ENCODE measurements around the gene DEPDC5.

Gene DEPDC5

DNA sequence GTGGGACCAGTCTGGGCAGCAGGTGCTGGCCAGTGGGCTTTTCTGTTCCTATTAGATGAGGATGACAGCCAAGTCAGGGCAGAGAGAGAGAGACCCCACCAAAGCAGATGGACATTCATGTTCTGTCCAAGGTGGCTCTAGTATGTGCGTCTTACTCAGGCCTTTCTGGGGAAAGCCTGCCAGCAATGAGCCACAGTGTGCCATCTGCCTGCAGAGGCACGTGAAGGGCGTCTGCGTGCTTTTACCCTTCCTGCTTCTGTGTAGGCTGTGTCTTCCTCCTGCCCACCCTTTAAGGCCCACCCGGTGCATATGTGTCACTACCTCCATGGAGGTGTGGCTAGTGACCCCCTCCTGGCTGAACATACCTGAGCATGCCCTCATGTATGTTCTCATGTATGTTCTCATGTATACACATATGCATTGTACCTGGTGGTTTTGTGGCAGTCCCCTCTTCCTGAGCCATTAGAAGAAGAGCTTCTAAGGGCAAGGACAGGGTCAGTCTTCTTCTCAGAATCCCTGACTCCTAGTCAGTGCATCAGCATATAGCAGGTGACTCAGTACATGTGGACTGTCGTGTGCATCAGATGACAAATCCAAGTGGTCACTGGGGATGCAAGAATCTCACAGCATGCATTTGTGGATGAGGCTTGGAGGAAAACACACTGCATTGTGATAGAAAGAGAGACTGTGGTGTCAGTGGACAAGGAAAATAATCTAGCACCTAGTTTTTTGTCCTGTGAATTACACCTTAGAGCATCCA, 100.1 kb downstream of the DEPDC5 start:
- no peak for DNase-seq

GRCh38 chr22:31857247-31857646, 103.4 kb downstream of the DEPDC5 start:
- peak; percentile 72 to 85 for DNase-seq

DNA sequence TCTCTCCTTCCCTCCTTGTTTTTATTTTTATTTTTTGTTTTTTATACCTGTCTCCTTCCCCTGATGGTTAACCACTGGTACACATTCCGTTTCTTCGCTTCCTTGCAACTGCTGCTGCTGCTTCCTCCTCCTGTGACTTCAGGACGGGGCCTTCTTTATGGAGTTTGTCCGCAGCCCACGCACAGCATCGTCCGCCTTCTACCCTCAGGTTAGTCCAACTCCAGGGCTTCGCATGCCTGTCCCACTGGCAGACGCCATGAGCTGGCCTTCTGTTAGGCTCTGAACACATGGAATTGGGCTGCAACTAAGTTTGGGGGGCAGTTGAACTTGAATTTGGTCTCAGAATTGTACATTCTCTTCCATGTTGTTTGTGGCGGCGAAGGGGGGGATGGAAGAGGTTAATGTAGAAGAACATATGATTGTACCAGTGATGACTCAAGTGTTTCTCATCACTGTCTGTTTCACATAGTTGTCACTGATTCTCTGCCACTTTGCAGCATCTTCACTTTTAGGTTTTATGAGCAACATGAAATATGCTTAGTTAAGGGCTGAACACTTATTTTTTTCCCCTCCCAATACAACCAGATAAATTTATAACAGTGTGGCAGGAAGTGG, 107.5 kb downstream of the DEPDC5 start:
- DNase-seq = no peak

DNA sequence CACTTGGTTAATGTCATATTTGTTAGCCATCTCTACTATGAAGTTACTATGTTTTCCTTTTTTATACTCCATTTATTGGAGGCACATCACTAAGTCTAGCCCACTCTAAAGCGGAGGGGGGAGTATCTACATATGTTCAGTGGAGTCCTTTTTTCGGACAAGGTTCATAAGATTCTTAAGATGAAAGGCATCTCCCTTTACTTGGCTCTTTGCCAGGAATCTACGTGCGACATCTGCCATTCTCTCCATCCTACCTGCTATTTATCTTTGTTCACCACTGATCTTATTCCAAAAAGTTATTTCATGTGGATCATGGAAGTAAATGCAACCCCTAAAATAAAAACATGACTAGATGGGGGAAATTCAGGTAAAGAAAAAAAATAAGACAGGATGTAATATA, 113.1 kb downstream of the DEPDC5 start:
- DNase-seq = no peak

GRCh38 chr22:31867386-31868153, 113.8 kb downstream of the DEPDC5 start:
- DNase-seq = peak in 1 of 2 experiments; percentile 28

DNA sequence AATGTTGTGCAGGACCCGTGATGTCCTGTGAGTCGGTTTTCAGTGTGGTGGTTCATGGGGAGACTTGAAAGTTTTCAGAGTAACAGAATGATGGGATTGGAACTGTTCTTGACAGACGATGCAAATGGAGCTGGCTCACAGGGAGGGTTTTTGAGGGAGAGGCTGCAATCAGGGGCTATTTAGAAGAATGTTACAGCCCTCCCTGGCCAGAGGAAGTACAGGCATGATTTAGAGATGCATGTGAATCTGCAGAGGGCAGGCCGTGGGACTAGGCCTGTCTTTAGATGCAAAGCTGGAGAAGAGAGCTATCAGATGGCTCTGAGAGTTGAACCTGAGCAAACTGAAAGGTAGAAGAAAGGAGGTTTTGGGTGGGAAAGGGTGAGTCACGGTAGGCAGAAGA, 115.9 kb downstream of the DEPDC5 start:
- no peak for DNase-seq

GRCh38 chr22:31870890-31871289, 117.1 kb downstream of the DEPDC5 start:
- DNase-seq = no peak

DNA sequence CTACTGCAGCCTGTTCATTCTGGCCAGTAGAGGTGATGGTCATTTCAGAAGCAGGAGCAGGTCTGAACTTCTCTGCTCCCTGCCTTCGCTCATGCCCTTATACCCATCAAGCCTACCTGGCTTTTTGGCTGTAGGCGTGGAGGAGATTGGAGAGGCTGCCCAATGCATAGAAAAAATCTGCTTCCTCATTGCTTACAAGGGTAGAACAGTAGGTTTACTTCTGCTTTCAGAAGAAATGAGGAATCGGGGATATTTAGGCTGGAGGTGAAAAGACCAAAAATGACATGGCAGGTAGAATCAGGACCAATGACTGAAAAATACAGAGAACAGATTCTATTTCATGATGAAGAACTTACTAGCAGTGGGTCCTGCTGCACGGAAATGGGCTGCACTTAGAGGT, 117.7 kb downstream of the DEPDC5 start:
- no peak for DNase-seq

DNA sequence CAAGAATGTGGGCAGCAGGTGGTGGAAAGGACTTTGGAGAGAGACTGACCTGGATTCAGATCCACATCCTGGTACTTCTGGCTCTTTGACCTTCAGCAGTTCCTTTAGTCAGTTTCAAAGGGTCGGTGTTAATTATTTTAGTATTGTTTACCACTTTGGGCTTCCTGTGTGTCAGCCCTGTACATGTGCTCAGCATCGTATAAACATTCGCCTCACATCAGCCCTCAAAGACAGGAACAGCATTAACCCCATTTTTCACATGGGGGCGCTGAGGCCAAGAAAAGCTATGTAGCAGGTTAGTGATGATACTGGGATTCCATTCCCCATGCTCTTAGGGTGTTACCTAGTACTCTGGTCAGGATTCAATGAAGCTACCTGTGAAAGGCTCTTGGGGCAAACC, 118.4 kb downstream of the DEPDC5 start:
- DNase-seq = peak in 1 of 2 experiments; percentile 3

- peak in 1 of 2 experiments; percentile 36 for DNase-seq
These were observed 121.0 kb downstream of the DEPDC5 start for GRCh38 chr22:31874821-31875220.

GRCh38 chr22:31876156-31876920, 122.5 kb downstream of the DEPDC5 start:
- no peak for DNase-seq

GRCh38 chr22:31879585-31879984, 125.8 kb downstream of the DEPDC5 start:
- DNase-seq = no peak

- no peak for DNase-seq
These were observed 127.4 kb downstream of the DEPDC5 start for GRCh38 chr22:31881200-31881599.

DNA sequence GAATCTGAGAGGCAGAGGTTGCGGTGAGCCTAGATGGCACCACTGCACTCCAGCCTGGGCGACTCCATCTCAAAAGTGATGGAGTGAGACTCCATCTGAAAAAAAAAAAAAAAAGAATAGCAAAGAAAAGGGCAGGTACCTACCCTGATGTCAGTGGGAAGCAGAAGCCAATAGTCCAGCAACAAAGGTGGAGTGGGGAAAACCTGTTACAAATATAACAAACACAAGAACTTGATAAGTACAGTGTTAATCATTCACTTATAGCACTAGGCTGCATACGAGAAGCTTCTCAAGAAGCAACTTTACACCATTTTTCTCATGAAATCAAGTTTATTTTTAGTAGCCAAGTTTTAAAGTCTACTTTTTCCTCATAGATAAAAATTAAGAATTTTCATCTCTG, 128.0 kb downstream of the DEPDC5 start:
- no peak for DNase-seq

- DNase-seq = no peak
These were observed 129.2 kb downstream of the DEPDC5 start for GRCh38 chr22:31882971-31883370.

DNA sequence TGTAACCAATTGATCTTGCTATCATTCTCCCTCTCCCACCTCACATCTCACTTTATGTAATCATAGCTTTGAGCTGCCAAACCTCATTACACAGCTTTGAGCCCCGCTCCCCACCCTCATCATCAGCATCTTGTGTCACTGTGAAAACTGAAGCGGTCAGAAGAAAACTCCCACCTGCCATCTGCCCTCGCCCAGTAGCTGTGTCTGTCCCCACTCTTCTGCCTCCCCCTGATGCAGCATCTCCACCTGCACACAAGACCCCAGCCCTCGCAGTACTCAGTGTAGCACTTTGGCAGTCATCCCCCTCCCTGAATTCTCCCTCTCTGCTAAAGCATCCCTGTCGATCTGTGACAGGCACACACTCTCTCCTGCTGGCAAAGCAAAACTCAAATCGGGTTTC, 130.2 kb downstream of the DEPDC5 start:
- DNase-seq = no peak

- peak in 1 of 2 experiments; percentile 14 for DNase-seq
These were observed 137.7 kb downstream of the DEPDC5 start for GRCh38 chr22:31891366-31892079.

GRCh38 chr22:31892080-31892433, 138.2 kb downstream of the DEPDC5 start:
- DNase-seq = no peak

DNA sequence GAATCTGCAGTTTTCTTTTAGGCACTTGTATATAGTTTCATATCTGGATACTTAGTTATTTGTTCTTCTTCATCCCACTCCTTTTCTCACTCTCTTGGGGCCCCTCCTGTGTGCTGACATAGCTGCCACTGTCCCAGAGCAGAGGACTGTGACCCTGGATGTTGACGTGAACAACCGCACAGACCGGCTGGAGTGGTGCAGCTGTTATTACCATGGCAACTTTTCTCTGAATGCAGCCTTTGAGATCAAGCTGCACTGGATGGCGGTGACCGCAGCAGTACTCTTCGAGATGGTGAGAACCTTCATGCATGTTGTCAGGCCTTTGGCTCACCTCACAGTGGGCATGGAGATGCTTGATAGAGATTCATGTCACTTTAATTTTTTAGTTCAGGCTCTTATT, 139.6 kb downstream of the DEPDC5 start:
- no peak for DNase-seq

GRCh38 chr22:31895411-31896123, 141.7 kb downstream of the DEPDC5 start:
- DNase-seq = no peak

- no peak for DNase-seq
These were observed 142.7 kb downstream of the DEPDC5 start for GRCh38 chr22:31896472-31896871.
